GM21825 (cell line): Measurements from ENCODE around the gene CAPN1.

ENCODE experiments used
- ATAC-seq: cut with Tn5 transposase; IDR thresholded peaks from one replicate; pipeline ENCODE4 v1.9.1; 2021; ENCODE audit warnings: mild to moderate bottlenecking, moderate library complexity; ENCODE audit not compliant: unreplicated experiment

Gene CAPN1

DNA sequence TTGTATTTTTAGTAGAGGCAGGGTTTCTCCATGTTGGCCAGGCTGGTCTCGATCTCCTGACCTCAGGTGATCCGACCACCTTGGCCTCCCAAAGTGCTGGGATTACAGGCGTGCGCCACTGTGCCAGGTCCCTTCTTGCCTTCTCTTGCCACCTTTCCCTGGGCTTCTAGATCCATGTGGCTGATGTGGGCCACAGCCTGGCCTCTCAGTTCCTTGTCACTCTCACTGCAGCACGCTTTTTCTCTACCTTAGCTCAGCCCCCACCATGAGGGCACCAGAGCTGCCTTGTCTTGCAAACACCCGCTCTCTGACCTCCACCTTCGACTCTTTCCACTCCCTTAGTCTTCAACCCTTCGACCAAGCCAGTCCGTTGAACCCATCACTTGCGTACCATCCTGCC, 7.5 kb downstream of the CAPN1 start:
- ATAC-seq: no peak

DNA sequence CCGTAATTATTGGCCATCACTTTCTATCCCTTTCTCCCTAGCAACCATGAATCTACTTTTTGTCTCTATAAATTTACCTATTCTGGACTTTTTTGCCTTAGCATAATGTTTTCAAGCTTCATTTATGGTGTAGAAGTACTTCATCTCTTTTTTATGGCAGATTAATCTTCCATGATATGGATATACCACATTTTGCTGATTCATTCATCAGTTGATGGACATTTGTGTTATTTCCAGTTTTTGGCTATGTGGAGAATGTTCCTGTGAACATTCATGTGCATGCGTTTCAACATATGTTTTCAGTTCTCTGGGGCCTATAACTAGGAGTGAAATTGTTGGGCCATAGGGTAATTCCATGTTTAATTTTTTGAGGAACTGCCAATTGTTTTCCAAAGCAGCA, 12.8 kb downstream of the CAPN1 start:
- ATAC-seq: no peak

DNA sequence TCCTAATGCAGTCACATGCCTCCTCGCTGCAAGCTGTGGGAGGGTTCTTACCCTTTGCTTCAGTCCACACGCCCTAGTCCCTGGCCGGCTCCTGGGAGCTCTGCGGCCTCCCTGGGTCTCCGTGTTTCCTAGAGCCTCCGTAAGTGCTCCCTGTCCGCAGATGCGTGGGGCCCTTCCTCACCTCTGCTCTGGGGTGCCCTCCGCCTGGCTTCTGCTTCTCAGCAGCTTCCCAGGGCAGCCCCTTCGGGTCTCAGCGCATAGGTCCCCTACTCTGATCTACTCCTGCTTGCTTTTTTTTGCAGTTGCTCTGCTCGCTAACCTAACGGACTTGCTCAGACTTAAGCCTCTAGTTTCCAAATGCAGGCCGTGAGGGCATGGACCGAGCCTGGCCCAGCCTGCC, 22.4 kb downstream of the CAPN1 start:
- ATAC-seq: no peak

DNA sequence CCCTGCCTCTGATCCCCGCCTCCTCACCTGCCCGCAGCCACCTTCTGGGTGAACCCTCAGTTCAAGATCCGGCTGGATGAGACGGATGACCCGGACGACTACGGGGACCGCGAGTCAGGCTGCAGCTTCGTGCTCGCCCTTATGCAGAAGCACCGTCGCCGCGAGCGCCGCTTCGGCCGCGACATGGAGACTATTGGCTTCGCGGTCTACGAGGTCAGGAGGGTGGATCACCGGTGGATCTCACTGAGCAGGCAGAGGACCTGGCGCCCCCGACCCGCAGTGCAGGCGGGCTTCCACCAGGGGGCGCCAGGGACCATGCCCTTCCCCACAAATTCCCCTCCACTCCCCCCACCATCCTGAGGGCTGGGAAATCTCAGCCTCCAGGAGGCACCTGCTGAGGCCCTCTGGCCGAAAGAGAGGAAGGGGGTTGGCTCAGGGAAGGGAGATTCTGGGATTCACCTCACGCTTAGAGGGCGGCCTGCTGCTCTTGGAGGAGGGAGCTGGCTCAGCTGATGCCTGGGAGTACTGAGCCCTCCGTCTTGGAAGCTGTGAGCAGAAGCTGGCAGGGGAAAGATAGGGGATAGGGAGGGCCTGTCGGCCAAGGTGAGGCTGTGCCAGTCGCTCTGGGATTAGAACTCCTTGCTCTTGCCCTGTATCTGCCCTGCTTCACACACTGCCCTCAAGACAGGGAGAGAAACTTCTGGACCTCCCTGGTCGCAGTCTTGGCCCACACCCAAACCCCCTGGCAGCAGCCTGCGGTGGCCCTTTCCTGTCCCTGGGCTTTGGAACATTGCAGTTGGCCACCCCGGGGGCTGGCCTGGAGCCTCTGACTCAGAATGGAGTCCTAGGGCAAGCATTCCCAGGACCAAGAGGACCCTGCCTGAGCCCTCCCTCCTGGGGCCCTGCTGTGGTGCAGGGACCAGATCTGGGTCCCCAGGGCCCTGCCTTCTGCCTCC, 23.2 kb downstream of the CAPN1 start:
- no peak for ATAC-seq

DNA sequence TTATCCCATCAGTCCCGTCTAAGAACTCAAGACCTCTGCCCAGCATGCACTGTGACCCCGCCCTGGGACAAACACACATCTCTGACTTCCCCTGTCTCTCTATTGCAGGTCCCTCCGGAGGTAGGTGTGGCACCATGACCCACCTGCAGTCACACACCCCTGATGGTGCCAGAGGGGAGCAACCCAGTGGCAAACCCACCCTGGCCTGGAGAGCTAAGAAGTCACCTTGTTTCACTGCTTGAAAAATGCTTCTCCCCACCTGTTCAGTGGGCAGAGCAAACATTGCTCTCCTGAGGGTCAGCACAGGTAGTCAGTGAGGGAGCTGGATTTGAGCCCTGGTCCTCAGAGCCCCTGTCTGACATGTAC, 23.9 kb downstream of the CAPN1 start:
- ATAC-seq: no peak

DNA sequence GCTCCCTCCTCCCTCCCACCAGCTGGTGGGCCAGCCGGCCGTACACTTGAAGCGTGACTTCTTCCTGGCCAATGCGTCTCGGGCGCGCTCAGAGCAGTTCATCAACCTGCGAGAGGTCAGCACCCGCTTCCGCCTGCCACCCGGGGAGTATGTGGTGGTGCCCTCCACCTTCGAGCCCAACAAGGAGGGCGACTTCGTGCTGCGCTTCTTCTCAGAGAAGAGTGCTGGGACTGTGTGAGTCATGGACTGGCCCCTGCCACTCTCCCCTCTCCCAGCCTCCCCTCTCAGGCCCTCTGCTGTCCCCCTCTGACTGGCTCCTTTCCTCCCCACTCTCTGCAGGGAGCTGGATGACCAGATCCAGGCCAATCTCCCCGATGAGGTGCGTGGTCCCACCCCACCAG, 24.7 kb downstream of the CAPN1 start:
- no peak for ATAC-seq

DNA sequence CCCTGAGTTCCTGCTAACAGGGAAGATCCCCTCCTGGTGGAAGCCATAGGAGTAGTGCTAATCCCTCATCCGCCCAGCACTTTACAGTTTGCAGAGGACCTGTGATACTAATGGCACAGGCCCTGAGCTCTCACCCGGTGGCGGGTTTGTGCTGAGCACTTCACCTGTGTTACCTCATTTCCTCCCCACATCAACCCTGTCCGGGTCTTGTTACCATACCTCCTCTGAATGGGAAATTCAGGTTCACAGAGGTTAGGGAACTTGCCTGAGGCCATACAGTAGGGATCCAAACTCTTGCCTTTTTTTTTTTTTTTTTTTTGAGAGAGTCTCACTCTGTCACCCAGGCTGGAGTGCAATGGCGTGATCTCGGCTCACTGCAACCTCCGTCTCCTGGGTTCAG, 25.2 kb downstream of the CAPN1 start:
- ATAC-seq: no peak

DNA sequence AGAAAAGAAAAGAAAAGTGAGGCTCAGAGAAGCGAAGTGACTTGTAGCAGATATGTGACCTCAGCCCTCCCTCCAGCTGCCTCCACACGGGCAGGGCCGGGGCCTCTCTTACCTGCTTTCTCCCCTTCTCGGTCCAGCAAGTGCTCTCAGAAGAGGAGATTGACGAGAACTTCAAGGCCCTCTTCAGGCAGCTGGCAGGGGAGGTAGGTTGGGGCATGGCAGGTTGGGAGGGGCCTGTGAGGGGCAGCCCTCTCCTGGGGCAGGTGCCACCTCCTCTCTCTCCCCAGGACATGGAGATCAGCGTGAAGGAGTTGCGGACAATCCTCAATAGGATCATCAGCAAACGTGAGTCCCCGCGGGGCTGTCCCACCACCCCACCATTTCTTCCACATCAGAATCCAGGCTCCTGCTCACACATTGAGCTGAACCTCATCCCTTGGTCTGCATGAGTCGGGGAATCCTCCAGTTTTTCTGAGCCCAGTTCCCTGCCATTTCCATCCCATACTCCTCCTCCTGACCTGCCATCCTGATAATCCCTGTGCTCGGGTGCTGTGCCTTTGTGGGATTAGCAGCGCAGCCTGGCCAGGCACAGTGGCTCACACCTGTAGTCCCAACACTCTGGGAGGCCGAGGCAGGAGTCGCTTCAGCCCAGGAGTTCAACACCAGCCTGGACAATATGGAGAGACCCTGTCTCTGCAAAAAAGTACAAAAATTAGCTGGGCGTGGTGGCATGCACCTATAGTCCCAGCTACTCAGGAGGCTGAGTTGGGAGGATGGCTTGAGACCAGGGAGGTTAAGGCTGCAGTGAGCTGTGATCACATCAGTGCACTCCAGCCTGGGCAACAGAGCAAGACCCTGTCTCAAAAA, 26.4 kb downstream of the CAPN1 start:
- no peak for ATAC-seq

DNA sequence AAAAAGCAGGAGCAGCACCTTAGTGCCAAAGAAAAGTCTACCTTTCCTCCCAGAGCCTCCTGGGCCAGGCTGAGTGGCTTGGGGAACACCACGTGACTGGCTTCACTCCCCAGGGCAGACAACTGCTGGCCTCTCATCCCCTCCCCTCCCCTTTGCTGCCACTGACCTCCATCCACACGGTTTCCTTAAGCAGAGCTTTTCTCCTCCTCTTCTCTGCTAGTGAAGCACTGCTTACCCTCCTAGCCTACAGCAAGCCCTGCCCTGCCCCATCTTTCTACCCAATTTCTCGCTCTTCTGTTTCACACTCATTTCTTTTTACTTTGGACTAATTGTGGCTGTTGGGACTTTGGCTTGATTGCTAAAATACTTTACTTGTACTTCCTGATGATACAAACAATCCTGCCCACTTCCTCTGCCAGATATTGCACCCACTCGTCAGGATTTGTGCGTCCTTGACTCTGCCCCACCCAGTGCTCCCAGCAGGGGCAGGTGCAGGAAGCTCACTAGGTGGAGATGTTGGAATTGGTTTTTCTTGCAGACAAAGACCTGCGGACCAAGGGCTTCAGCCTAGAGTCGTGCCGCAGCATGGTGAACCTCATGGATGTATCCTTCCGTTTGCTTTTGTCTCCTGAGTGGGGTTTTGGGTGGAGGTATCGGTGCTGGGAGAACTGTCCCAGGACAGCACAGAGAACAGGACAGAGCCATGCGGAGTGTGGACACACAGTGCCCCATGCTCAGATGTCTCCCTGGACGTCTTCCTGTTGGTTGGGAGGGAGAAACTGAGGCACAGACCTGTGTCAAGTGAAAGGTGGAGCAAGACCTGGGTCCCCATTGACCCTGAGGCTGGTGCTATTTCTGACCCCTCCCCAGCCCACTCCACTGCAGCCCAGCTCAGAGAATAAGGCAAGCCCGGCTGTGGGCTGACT, 27.3 kb downstream of the CAPN1 start:
- no peak for ATAC-seq

DNA sequence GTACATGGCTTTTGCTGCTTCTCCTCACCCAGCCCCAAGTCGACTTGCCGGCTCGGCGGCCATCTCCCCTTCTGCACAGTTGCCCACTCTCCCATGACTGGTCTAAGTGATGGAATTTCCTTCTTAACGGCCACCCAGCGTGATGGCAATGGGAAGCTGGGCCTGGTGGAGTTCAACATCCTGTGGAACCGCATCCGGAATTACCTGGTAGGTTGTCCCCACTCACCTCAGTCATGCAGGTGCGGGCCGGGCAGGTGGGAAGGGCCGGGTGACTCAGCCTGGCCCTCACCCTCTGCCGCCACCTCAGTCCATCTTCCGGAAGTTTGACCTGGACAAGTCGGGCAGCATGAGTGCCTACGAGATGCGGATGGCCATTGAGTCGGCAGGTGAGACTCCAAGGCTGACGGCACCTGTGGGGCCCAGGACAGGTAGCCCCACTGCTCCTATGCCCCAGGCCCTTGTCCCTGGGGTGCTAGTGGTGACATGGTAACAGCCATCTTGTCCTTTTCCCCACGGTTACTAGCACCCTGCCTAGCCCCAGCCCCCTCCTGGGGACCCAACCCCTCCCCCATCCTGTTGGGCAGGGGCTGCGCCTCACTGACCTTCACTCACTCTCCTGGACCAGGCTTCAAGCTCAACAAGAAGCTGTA, 28.1 kb downstream of the CAPN1 start:
- ATAC-seq: no peak

DNA sequence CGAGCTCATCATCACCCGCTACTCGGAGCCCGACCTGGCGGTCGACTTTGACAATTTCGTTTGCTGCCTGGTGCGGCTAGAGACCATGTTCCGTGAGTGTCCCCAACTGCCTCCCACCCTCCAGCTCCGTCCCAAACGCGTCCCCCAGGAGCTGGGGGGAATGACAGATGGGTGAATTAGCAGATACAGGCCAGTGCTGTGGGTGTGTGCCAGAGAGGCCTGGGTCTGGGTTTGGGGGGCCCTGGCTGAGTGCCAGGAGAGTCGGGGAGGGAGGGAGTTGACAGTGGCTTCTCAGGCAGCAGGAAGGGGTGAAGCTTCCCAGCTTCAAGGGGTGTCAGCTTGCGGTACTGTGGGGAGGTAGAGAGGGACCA, 28.6 kb downstream of the CAPN1 start:
- no peak for ATAC-seq

DNA sequence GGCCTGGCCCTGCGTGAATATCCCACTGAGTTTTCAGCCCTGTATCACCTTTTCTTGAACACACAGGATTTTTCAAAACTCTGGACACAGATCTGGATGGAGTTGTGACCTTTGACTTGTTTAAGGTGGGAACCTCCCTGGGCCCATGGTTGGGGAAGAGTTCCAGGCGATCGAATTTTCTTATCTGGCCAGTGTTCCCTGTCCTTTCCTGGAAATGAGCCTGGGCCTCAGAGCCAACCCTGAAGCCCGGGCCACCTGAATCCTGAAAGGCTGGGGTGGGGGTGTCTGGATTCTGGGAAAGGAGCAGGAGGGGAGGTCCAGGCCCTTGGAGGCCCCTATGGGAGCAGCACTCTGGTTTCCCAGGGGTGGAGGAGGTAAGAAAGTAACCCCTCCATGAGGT, 29.0 kb downstream of the CAPN1 start:
- no peak for ATAC-seq

DNA sequence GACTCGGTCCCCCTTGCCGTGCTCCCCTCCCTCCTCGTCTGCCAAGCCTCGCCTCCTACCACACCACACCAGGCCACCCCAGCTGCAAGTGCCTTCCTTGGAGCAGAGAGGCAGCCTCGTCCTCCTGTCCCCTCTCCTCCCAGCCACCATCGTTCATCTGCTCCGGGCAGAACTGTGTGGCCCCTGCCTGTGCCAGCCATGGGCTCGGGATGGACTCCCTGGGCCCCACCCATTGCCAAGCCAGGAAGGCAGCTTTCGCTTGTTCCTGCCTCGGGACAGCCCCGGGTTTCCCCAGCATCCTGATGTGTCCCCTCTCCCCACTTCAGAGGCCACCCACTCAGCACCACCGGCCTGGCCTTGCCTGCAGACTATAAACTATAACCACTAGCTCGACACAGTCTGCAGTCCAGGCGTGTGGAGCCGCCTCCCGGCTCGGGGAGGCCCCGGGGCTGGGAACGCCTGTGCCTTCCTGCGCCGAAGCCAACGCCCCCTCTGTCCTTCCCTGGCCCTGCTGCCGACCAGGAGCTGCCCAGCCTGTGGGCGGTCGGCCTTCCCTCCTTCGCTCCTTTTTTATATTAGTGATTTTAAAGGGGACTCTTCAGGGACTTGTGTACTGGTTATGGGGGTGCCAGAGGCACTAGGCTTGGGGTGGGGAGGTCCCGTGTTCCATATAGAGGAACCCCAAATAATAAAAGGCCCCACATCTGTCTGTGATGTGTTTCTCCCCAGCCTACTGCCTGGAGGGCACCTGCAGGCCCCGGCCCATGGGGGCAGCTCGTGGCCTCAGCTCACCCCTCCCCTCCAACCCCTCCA, 29.8 kb downstream of the CAPN1 start:
- no peak for ATAC-seq

DNA sequence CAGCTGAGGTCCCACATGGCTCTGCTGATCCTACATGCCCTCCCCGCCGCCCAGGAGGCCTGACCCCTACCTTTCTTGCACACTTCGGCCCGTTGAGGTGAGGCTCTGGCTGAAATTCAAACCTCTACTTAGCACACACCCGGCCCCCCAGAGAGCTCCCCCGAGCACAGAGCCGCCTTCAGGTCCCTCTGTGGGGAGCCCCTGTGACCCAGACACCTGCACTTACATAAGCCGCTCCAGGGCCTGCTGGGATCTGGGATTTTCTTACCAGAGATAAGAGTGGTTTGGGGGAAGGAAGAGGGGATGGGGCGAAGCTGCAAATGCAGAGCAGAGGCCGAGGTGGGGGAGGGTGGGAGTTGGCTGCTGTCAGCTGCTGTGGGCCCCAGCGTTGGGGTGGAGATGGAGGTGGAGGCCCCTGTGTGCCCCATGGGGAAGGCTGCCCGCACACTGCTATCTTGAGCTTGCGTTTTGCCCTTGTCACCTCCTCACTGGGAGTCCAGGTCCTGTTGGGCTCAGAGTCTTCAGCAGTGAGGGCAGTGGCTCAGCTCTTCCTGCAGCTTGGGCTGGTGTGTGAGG, 30.6 kb downstream of the CAPN1 start:
- no peak for ATAC-seq

DNA sequence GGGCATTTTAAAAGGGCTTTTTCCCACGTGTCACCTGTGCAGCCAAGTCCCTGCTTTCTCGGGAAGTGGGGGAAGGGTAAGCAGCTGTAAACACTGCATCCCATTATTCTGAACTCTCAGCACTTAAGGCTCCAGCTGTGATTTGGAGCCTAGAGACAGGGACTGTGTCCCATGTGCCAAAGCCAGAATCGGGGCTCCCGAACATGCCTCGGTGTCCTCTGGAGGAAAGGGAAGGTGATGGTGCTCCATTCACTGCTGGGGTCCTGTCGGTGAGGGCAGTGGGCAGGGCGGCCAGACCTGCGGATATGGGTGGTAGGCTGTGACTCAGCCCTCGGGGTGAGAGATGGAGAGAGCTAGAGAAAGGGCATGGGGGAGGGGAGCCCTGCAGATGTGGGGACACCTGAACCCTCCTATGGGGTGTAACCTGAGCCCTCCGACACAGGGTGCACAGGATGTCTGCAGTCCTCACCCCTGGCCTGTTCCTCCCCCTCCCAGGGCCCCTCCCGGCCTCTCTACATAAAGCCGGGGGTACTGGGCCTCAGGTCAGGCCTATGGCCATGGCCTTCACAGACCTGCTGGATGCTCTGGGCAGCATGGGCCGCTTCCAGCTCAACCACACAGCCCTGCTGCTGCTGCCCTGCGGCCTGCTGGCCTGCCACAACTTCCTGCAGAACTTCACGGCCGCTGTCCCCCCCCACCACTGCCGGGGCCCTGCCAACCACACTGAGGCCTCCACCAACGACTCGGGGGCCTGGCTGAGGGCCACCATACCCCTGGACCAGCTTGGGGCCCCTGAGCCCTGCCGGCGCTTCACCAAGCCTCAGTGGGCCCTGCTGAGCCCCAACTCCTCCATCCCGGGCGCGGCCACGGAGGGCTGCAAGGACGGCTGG, 31.8 kb downstream of the CAPN1 start:
- no peak for ATAC-seq

DNA sequence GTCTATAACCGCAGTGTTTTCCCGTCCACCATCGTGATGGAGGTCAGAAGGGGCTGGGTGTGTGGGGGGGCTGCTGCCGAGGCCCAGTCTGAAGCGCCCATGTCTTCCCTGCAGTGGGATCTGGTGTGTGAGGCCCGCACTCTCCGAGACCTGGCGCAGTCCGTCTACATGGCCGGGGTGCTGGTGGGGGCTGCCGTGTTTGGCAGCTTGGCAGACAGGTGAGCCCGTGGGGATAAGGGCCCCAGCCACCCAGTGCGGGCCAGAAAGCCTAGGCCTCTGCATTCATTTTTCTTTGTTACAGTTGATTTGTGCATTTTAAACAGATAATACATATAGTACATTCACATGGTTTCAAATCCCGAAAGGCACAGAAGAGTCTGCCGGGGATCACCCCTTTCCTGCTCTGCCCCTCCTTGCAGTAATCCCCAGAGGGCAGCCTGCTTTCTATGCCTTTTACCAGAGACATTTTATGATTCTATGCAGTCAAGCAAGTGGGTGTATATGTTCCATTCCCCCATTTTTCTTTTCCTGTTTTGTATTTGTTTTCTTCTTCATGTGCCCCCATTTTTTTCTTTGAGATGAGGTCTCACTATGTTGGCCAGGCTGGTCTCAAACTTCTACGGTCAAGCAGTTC, 32.6 kb downstream of the CAPN1 start:
- ATAC-seq: no peak

DNA sequence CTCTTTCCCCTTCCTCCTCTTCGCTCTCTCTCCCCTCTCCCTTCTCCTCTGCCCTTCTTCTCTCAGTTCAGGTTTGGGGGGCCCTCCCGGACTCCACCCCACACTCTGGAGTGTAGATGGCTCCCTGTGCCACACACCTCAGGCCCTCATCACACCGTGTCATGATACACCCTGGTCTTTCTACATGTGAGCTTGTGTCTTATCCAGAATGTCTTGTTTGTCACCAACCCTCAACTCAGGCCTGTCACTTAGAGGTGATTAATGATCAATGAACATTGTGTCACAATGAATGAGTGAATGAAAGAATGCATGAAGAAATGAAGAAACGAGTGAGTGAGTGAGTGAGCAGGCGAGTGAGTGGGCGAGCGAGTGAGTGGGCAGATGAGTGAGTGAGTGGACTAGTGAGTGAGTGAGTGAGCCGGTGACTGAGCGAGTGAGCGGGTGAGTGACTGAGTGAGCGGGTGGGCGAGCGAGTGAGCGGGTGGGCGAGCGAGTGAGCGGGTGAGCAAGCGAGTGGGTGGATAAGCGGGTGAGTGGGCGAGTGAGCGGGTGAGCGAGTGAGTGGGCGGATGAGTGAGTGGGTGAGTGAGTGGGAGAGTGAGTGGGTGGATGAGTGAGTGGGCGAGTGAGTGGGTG, 33.8 kb downstream of the CAPN1 start:
- ATAC-seq: no peak
